GM12873 (cell line): Measurements from ENCODE around the gene CYP46A1.

Source experiments
- CTCF ChIP-seq: IDR thresholded peaks from 2 replicates; pipeline ENCODE4 v1.5.1; 2012; ENCODE audit warnings: low read depth, mild to moderate bottlenecking, moderate library complexity, low read length, control low read depth; ENCODE audit not compliant: insufficient read depth; ENCODE audit errors: missing control alignments

The CYP46A1 gene

GRCh38 chr14:99677231-99678140 lies 6.6 kb upstream of the CYP46A1 start:
- TF ChIP-seq CTCF = no peak

GRCh38 chr14:99678198-99678597 lies 5.9 kb upstream of the CYP46A1 start:
- no peak for TF ChIP-seq CTCF

GRCh38 chr14:99679111-99679510 lies 5.0 kb upstream of the CYP46A1 start:
- no peak for TF ChIP-seq CTCF

- TF ChIP-seq CTCF = no peak
Observed at GRCh38 chr14:99679543-99679942, 4.6 kb upstream of the CYP46A1 start.

- TF ChIP-seq CTCF = no peak
Observed at GRCh38 chr14:99679996-99680395, 4.1 kb upstream of the CYP46A1 start.

- TF ChIP-seq CTCF = no peak
Observed at GRCh38 chr14:99681101-99681831, 2.8 kb upstream of the CYP46A1 start.

- no peak for TF ChIP-seq CTCF
Observed at GRCh38 chr14:99681832-99682148, 2.3 kb upstream of the CYP46A1 start.
